PC-9 (cell line): ENCODE results near the gene DENND6A.

Experiments
- CTCF ChIP-seq: fragments of 200-600 bp; sonication (generic); conservative IDR thresholded peaks from 2 replicates; pipeline ENCODE4 v1.6.1; 2017; ENCODE audit warnings: mixed run types, antibody characterized with exemption, mild to moderate bottlenecking, moderate library complexity
- EZH2 ChIP-seq: fragments of 200-600 bp; sonication (generic); IDR thresholded peaks from 2 replicates; pipeline ENCODE4 v1.8.0; 2017; ENCODE audit warnings: antibody characterized with exemption, low read depth

GRCh38 chr3:57692396-57693147, at the start of gene DENND6A:
- TF ChIP-seq CTCF (no peak), EZH2 (no peak)
